SU-DHL-6 (cell line): Measurements from ENCODE around the gene DMRT3.

Experiments used
- H2AFZ ChIP-seq: fragments of 200-600 bp; sonication (generic); 2 replicates; pipeline ENCODE4 v1.6.1; 2014; ENCODE audit warnings: low read depth, mild to moderate bottlenecking, moderate library complexity, mixed read lengths, antibody characterized with exemption, low read length; ENCODE audit not compliant: severe bottlenecking
- H3F3A ChIP-seq: fragments of 200-600 bp; shearing (Covaris generic); 2 replicates; pipeline ENCODE4 v1.6.0; 2016; ENCODE audit warnings: antibody characterized with exemption, mild to moderate bottlenecking; ENCODE audit not compliant: insufficient read depth
- H3K27ac ChIP-seq: fragments of 200-600 bp; sonication (generic); 2 replicates; pipeline ENCODE4 v1.5.1; 2016; ENCODE audit warnings: low read depth, mild to moderate bottlenecking, low read length, moderate library complexity, mixed read lengths
- H3K27me3 ChIP-seq: fragments of 200-600 bp; sonication (generic), shearing (Covaris generic); 2 replicates; pipeline ENCODE4 v1.6.0; 2014; ENCODE audit warnings: mild to moderate bottlenecking, low read length
- H3K36me3 ChIP-seq: fragments of 200-600 bp; sonication (generic); 2 replicates; pipeline ENCODE4 v1.6.1; 2014; ENCODE audit warnings: mild to moderate bottlenecking, low read length, mixed read lengths
- H3K4me2 ChIP-seq: fragments of 300-600, 200-600 bp; shearing (Covaris generic), sonication (generic); 2 replicates; pipeline ENCODE4 v1.6.0; 2014; ENCODE audit warnings: low read length, low read depth, mild to moderate bottlenecking; ENCODE audit not compliant: poor library complexity, severe bottlenecking
- H3K4me3 ChIP-seq: fragments of 200-600 bp; sonication (generic); 2 replicates; pipeline ENCODE4 v1.5.1; 2014; ENCODE audit warnings: antibody characterized with exemption, low read length, mild to moderate bottlenecking, mixed read lengths; ENCODE audit not compliant: insufficient read depth, poor library complexity, severe bottlenecking
- H3K79me2 ChIP-seq: fragments of 200-600 bp; sonication (generic); 2 replicates; pipeline ENCODE4 v1.6.1; 2014; ENCODE audit warnings: mild to moderate bottlenecking, low read length, moderate library complexity; ENCODE audit not compliant: insufficient read depth
- H3K9ac ChIP-seq: fragments of 200-600 bp; sonication (generic); 2 replicates; pipeline ENCODE4 v1.7.0; 2014; ENCODE audit warnings: mild to moderate bottlenecking, low read length
- H3K9me2 ChIP-seq: fragments of 200-600 bp; sonication (generic); replicated peaks from 2 replicates; pipeline ENCODE4 v1.6.1; 2014; ENCODE audit warnings: low read length; ENCODE audit not compliant: insufficient read depth
- H3K9me3 ChIP-seq: fragments of 200-600 bp; sonication (generic); 2 replicates; pipeline ENCODE4 v1.6.1; 2014; ENCODE audit warnings: low read length, mixed read lengths; ENCODE audit not compliant: insufficient read depth
- H4K20me1 ChIP-seq: fragments of 200-600 bp; sonication (generic); 2 replicates; pipeline ENCODE4 v1.6.1; 2014; ENCODE audit warnings: low read depth, mild to moderate bottlenecking, antibody characterized with exemption, low read length, moderate library complexity, mixed read lengths
- CTCF ChIP-seq: fragments of 200-600 bp; sonication (generic); IDR thresholded peaks from one replicate; pipeline ENCODE4 v1.5.1; 2017; ENCODE audit warnings: antibody characterized with exemption, mild to moderate bottlenecking, low read length, moderate library complexity; ENCODE audit not compliant: insufficient read depth, poor library complexity, severe bottlenecking
- EZH2phosphoT487 ChIP-seq: fragments of 200-600 bp; sonication (generic), shearing (Covaris generic); conservative IDR thresholded peaks from 2 replicates; pipeline ENCODE4 v1.6.1; 2018; ENCODE audit warnings: mild to moderate bottlenecking, antibody characterized with exemption, low read length, moderate library complexity, mixed read lengths

DMRT3 gene

GRCh38 chr9:967903-968641 is 8.4 kb upstream of the DMRT3 start:
- no peaks in the 10 kb centered on the region for H4K20me1 ChIP-seq
- H3K9me2 ChIP-seq = no peaks in the 10 kb centered on the region
- H3F3A ChIP-seq = no peaks in the 10 kb centered on the region
- H3K27ac ChIP-seq = no peak overlapping the region
- peak overlapping the region; percentile 53 for H2AFZ ChIP-seq
- H3K9ac ChIP-seq = no peak overlapping the region
- H3K4me3 ChIP-seq = peak overlapping the region; percentile 4
- peak overlapping the region; percentile 41 for H3K4me2 ChIP-seq
- H3K36me3 ChIP-seq = no peaks in the 10 kb centered on the region
- TF ChIP-seq EZH2phosphoT487 (no peak), CTCF (no peak)
- no peaks in the 10 kb centered on the region for H3K9me3 ChIP-seq
- H3K79me2 ChIP-seq = no peaks in the 10 kb centered on the region
- H3K27me3 ChIP-seq = no peaks in the 10 kb centered on the region

GRCh38 chr9:969310-970150 is 6.9 kb upstream of the DMRT3 start:
- no peak overlapping the region for H3K9ac ChIP-seq
- no peaks in the 10 kb centered on the region for H3F3A ChIP-seq
- no peaks in the 10 kb centered on the region for H3K36me3 ChIP-seq
- no peaks in the 10 kb centered on the region for H3K9me3 ChIP-seq
- no peak overlapping the region for H3K4me3 ChIP-seq
- no peak overlapping the region for H3K27ac ChIP-seq
- H4K20me1 ChIP-seq = no peaks in the 10 kb centered on the region
- H3K27me3 ChIP-seq = no peaks in the 10 kb centered on the region
- TF ChIP-seq EZH2phosphoT487 = no peak
- H2AFZ ChIP-seq = no peak overlapping the region
- no peaks in the 10 kb centered on the region for H3K79me2 ChIP-seq
- no peak overlapping the region for H3K4me2 ChIP-seq
- no peaks in the 10 kb centered on the region for H3K9me2 ChIP-seq

GRCh38 chr9:970151-970996 is 6.1 kb upstream of the DMRT3 start:
- TF ChIP-seq CTCF (no peak), EZH2phosphoT487 (no peak)
- Histone ChIP-seq H3K4me3 (no peak overlapping the region), H3K9me2 (no peaks in the 10 kb centered on the region), H3F3A (no peaks in the 10 kb centered on the region), H3K79me2 (no peaks in the 10 kb centered on the region), H3K36me3 (no peaks in the 10 kb centered on the region), H4K20me1 (no peaks in the 10 kb centered on the region), H3K27ac (no peak overlapping the region), H2AFZ (no peak overlapping the region), H3K9ac (no peak overlapping the region), H3K9me3 (no peaks in the 10 kb centered on the region), H3K4me2 (no peak overlapping the region), H3K27me3 (no peaks in the 10 kb centered on the region)
